ENCODE measurements around the gene MICALL2. TPM values are rescaled to one million over a fixed set of nuclear protein-coding genes. Genes with fewer than 3 reads are reported as not detected.

Gene MICALL2
- total RNA-seq, 1 donor from 2014 or later, result 28.0 TPM

DNA sequence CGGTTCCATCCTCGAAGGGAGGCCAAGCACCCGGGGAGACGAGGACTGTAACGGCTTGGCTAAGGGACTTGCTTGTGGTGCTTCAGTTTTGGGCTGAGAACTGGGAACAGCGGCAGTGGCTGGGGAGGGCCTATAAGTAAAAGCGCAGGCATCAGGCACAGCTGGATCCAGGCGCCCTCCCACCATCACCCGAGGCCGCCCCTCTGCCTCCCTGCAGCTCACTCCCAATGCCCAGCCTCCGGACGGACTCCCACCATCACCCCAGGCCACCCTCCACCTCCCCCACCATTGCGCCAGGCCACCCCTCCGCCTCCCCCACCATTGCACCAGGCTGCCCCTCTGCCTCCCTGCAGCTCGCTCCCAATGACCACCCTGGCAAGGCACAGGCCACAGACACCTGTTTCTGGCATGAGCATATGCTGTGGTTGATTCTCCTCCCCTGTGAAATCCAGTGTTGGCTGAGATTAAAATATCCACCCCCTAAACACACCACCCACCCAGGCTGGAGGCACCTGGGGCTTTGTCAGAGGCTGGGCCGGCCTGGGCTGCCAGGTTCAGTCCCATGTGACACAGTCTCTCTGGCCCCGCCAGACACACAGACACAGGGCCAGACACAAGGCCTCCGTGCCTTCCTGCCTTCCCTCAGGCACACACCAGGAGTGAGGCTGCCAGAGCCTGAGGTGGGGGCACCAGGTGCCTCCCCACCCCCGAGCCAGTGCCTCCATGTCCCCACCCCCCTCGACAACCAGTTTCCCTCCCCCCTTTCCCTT is 16.7 kb downstream of the MICALL2 start:
- peaks cover 8% of the 10 kb centered on the region for H3K27me3 Mint-ChIP-seq (ENCODE audit: unreplicated experiment)
- H3K36me3 Mint-ChIP-seq (ENCODE audit: unreplicated experiment), result no peaks in the 10 kb centered on the region
- H3K9me3 Mint-ChIP-seq (ENCODE audit: unreplicated experiment), result no peaks in the 10 kb centered on the region
- no peak for DNase-seq
- no peak overlapping the region for H3K4me3 Mint-ChIP-seq (ENCODE audit: unreplicated experiment)
- TF ChIP-seq, protein P1, sequence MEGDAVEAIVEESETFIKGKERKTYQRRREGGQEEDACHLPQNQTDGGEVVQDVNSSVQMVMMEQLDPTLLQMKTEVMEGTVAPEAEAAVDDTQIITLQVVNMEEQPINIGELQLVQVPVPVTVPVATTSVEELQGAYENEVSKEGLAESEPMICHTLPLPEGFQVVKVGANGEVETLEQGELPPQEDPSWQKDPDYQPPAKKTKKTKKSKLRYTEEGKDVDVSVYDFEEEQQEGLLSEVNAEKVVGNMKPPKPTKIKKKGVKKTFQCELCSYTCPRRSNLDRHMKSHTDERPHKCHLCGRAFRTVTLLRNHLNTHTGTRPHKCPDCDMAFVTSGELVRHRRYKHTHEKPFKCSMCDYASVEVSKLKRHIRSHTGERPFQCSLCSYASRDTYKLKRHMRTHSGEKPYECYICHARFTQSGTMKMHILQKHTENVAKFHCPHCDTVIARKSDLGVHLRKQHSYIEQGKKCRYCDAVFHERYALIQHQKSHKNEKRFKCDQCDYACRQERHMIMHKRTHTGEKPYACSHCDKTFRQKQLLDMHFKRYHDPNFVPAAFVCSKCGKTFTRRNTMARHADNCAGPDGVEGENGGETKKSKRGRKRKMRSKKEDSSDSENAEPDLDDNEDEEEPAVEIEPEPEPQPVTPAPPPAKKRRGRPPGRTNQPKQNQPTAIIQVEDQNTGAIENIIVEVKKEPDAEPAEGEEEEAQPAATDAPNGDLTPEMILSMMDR (IDR thresholded peaks at IDR 0.05; ENCODE audit: partially characterized antibody, unreplicated experiment), result no peak
- H3K4me1 Mint-ChIP-seq (ENCODE audit: low read depth, unreplicated experiment), result no peaks in the 10 kb centered on the region
- no peak overlapping the region for H3K27ac Mint-ChIP-seq (ENCODE audit: unreplicated experiment)

DNA sequence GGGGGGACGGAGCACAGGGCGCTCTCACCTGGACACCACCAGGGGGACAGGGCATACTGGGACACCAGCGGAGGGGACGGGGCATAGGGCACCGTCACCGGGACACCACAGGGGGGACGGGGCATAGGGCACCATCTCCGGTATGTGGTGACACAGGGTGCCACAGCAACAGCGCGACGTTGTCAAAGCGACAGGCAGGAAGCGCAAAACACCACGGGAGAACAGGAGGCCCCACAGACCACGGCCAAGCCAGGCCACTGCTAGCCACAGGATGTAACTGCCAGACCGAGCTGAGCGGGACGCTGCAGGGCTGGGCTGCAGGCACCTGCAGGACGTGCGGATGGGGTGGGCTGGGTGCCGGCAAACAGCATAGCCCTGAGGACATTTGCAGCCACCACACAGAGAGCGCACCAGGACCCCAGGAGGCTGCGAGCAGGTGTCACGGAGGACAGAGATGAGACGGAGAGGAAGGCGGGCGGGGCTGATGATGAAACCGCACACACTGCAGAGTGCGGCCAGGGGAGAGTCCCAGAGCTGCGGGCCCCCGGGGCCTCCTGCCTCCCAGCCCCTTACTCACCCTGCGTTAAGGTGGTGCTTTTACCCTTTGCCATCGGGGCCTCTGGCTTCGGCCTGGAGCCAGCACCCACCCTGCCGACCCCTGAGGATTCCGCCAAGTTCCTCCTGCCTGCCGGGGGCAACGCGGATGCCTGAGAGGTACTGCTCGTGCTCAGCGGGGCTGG is 17.5 kb downstream of the MICALL2 start:
- Mint-ChIP-seq H3K27me3 (ENCODE audit: unreplicated experiment) (peaks cover 8% of the 10 kb centered on the region), H3K9me3 (ENCODE audit: unreplicated experiment) (no peaks in the 10 kb centered on the region), H3K36me3 (ENCODE audit: unreplicated experiment) (no peaks in the 10 kb centered on the region), H3K4me1 (ENCODE audit: low read depth, unreplicated experiment) (no peaks in the 10 kb centered on the region), H3K4me3 (ENCODE audit: unreplicated experiment) (no peak overlapping the region), H3K27ac (ENCODE audit: unreplicated experiment) (no peak overlapping the region)
- TF ChIP-seq, protein P1 (IDR thresholded peaks at IDR 0.05; ENCODE audit: partially characterized antibody, unreplicated experiment), result peak; percentile 38
- no peak for DNase-seq

DNA sequence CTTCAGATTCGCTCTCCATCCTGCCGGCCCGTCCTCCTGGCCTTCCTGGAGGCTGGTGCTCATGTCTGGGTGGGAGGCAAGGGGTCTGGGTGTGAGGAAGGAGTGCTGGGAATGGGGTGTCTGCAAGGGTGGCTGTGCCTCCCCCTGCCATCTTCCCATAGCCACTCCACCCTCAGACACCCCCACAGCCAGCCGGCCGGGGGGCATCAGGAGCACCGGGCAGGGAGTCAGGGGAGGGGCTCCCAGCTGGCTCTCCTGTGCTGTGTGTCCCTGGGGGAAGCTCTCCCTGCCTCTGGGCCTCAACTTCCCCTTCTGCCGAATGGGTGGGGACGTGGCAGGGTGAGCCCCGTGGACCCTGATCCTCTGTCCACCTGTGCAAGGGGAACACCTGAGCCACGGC is 18.6 kb downstream of the MICALL2 start:
- Mint-ChIP-seq H3K9me3 (ENCODE audit: unreplicated experiment) (no peaks in the 10 kb centered on the region), H3K27me3 (ENCODE audit: unreplicated experiment) (peaks cover 8% of the 10 kb centered on the region), H3K36me3 (ENCODE audit: unreplicated experiment) (no peaks in the 10 kb centered on the region), H3K27ac (ENCODE audit: unreplicated experiment) (no peak overlapping the region), H3K4me3 (ENCODE audit: unreplicated experiment) (no peak overlapping the region), H3K4me1 (ENCODE audit: low read depth, unreplicated experiment) (no peaks in the 10 kb centered on the region)
- DNase-seq, result no peak
- TF ChIP-seq, protein P1 (IDR thresholded peaks at IDR 0.05; ENCODE audit: partially characterized antibody, unreplicated experiment), result no peak

DNA sequence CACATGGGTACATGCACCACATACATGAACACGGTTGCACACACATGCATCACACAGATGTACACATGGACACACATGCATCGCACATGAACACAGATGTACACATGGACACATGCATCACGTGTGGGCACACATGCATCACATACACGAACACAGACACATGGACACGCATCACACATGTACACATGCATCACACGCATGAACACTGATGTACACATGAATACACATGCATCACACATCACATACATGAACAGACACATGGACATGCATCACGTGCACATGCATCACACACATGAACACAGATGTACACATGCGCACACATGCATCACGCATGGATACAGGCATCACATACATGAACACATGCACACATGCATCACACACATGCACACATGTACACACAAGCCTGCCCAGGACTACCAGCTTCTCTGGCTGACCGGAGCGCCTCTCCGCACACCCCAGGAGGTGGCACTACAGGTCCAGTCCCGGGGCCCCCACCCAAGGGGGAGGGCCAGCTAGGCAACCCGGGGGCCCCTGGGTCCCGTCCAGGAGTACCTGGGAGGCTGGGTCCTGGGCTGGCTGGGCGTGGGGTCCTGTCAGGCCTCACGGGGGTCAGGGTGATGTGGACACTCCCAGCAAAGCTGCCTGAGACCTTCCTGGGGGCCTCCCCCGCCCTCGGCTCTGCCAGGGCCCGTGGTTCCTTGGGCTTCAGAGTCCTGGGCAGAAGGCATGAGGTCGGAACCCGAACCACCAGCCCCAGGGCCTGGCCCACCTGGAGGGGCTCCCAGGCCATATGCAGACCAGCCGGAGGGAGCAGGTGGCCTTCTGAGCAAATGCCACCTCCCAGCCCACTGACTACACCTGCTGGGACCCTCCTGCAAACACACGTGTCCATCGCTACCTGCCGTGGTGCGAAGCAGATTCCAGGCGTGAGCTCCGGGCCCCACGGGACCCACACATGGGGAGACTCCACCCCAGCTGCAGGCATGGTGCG is 19.6 kb downstream of the MICALL2 start:
- DNase-seq, result no peak
- H3K27me3 Mint-ChIP-seq (ENCODE audit: unreplicated experiment), result peaks cover 8% of the 10 kb centered on the region
- H3K4me3 Mint-ChIP-seq (ENCODE audit: unreplicated experiment), result no peak overlapping the region
- H3K36me3 Mint-ChIP-seq (ENCODE audit: unreplicated experiment), result no peaks in the 10 kb centered on the region
- H3K27ac Mint-ChIP-seq (ENCODE audit: unreplicated experiment), result peak overlapping the region; percentile 8
- H3K4me1 Mint-ChIP-seq (ENCODE audit: low read depth, unreplicated experiment), result no peaks in the 10 kb centered on the region
- H3K9me3 Mint-ChIP-seq (ENCODE audit: unreplicated experiment), result no peaks in the 10 kb centered on the region
- TF ChIP-seq, protein P1 (IDR thresholded peaks at IDR 0.05; ENCODE audit: partially characterized antibody, unreplicated experiment), result no peak
